CD4-positive, alpha-beta T cell (primary cell): ENCODE measurements around the gene GPC5. TPM values are rescaled to one million over a fixed set of nuclear protein-coding genes. Genes with fewer than 3 reads are reported as not detected.

ENCODE experiments used
- ATAC-seq: fragments of 200-7000 bp; cut with Tn5 transposase; one replicate; pipeline ENCODE4 v1.10.0; 2022; ENCODE audit warnings: mild to moderate bottlenecking; ENCODE audit not compliant: poor library complexity
- CTCF ChIA-PET: fragments of 350-600 bp; sonication (Branson Sonifier 250); formaldehyde crosslinking; loops from one replicate; lab custom pipeline; 2021; ENCODE audit warnings: antibody characterized with exemption, inconsistent platforms; lab: Charles Lee
- POLR2A ChIA-PET: fragments of 350-600 bp; sonication (Branson Sonifier 250); formaldehyde crosslinking; loops from one replicate; lab custom pipeline; 2021; ENCODE audit warnings: antibody characterized with exemption, inconsistent platforms; lab: Charles Lee
- DNase-seq, 14 experiments: peaks; one replicate each; pipeline ENCODE4 v3.0.0-alpha.2; 2013 to 2020; ENCODE audit warnings: mixed read lengths in 2 of 14
- H3K27ac ChIP-seq, 2 donors: one replicate each; pipeline versions ENCODE4 v1.5.1 to v1.7.0; 2013; ENCODE audit warnings: low read length in 2 of 2, low read depth in 1 of 2, mild to moderate bottlenecking in 1 of 2
- H3K27me3 ChIP-seq, 2 experiments: 1 replicate in 1 of 2; 2 replicates in 1 of 2; pipeline versions ENCODE4 v1.6.1 to v1.7.0; 2013; ENCODE audit warnings: low read length in 2 of 2, control low read depth in 1 of 2, mild to moderate bottlenecking in 1 of 2, moderate library complexity in 1 of 2; ENCODE audit not compliant: insufficient read depth in 2 of 2, control insufficient read depth in 1 of 2
- H3K36me3 ChIP-seq: one replicate; pipeline ENCODE4 v1.6.1; 2013; ENCODE audit warnings: low read length, control low read depth; ENCODE audit not compliant: insufficient read depth
- H3K4me1 ChIP-seq: one replicate; pipeline ENCODE4 v1.6.1; 2013; ENCODE audit warnings: low read length, control low read depth; ENCODE audit not compliant: insufficient read depth
- H3K4me3 ChIP-seq: one replicate; pipeline ENCODE4 v1.5.1; 2013; ENCODE audit warnings: mild to moderate bottlenecking, low read length, moderate library complexity
- H3K9me3 ChIP-seq, 2 experiments: 1 replicate in 1 of 2; 2 replicates in 1 of 2; pipeline versions ENCODE4 v1.6.1 to v1.7.0; 2013; ENCODE audit warnings: low read length in 2 of 2, mild to moderate bottlenecking in 2 of 2, control low read depth in 1 of 2, moderate library complexity in 1 of 2; ENCODE audit not compliant: control insufficient read depth in 1 of 2, insufficient read depth in 1 of 2
- H3K27ac Mint-ChIP-seq: one replicate; pipeline ENCODE4 v1.8.0; 2020; ENCODE audit warnings: mixed read lengths
- H3K27me3 Mint-ChIP-seq: one replicate; pipeline ENCODE4 v1.8.0; 2021; ENCODE audit warnings: mixed read lengths
- H3K36me3 Mint-ChIP-seq: one replicate; pipeline ENCODE4 v1.8.0; 2021; ENCODE audit warnings: low read depth, mixed read lengths
- H3K4me1 Mint-ChIP-seq: one replicate; pipeline ENCODE4 v1.8.0; 2021; ENCODE audit warnings: low read depth, mixed read lengths
- H3K4me3 Mint-ChIP-seq: one replicate; pipeline ENCODE4 v1.8.0; 2020; ENCODE audit warnings: mild to moderate bottlenecking, mixed read lengths
- H3K9me3 Mint-ChIP-seq: one replicate; pipeline ENCODE4 v1.8.0; 2020; ENCODE audit warnings: mixed read lengths
- intact Hi-C, 2 experiments: fragments of 100-400 bp; cut with DNase I in 1 of 2; cut with micrococcal nuclease in 1 of 2; formaldehyde crosslinking; loops; one replicate each; pipeline versions ENCODE4 v1.15.1 to v1.9.0; 2023 to 2025; cut with DNase I, micrococcal nuclease
- total RNA-seq, 174 experiments: library from RNA in 2 of 174; stranded (reverse) in 2 of 174; gene quantifications; one replicate each; pipeline ENCODE4 v1.2.3 and lab custom pipeline; 2021 to 2026
- TF ChIP-seq, protein P1 (sequence below): fragments of 200-600 bp; IDR thresholded peaks from one replicate; pipeline ENCODE4 v1.8.0; 2022; ENCODE audit warnings: antibody characterized with exemption, mild to moderate bottlenecking

Gene GPC5
- total RNA-seq, 2 experiments from 2014 or later = not detected

DNA sequence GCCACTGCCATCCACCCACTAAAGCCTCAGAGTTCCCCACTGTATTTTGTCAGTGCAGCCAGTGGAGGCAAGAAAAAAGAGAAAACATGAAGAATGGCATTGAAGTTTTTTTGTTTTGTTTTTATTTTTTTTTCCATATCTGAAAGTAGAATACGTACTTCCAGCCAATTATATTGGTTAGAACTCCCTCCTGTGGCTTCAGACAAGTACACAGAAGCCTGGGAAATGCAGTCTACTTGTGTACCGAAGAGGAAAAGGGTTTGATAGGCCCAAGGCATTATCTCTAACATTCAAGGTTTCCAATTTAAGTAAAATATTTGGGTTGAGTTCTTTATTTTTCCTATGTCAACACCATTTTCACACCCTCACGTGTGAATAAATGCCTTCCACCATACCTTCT lies 1131.9 kb downstream of the GPC5 start:
- H3K9me3 ChIP-seq = peaks cover 0 to 5% of the 10 kb centered on the region in 2 experiments
- POLR2A ChIA-PET = no interaction called here
- DNase-seq = no peak
- Mint-ChIP-seq H3K9me3 (peaks cover 3% of the 10 kb centered on the region), H3K27me3 (no peaks in the 10 kb centered on the region), H3K27ac (no peak overlapping the region), H3K4me1 (no peaks in the 10 kb centered on the region), H3K4me3 (no peak overlapping the region), H3K36me3 (no peaks in the 10 kb centered on the region)
- no peak overlapping the region for H3K4me3 ChIP-seq
- H3K27me3 ChIP-seq = no peaks in the 10 kb centered on the region
- no peaks in the 10 kb centered on the region for H3K4me1 ChIP-seq
- CTCF ChIA-PET = no interaction called here
- intact Hi-C loops = no loop called here
- no peaks in the 10 kb centered on the region for H3K36me3 ChIP-seq
- TF ChIP-seq, protein P1, sequence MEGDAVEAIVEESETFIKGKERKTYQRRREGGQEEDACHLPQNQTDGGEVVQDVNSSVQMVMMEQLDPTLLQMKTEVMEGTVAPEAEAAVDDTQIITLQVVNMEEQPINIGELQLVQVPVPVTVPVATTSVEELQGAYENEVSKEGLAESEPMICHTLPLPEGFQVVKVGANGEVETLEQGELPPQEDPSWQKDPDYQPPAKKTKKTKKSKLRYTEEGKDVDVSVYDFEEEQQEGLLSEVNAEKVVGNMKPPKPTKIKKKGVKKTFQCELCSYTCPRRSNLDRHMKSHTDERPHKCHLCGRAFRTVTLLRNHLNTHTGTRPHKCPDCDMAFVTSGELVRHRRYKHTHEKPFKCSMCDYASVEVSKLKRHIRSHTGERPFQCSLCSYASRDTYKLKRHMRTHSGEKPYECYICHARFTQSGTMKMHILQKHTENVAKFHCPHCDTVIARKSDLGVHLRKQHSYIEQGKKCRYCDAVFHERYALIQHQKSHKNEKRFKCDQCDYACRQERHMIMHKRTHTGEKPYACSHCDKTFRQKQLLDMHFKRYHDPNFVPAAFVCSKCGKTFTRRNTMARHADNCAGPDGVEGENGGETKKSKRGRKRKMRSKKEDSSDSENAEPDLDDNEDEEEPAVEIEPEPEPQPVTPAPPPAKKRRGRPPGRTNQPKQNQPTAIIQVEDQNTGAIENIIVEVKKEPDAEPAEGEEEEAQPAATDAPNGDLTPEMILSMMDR = no peak
- no peak overlapping the region for H3K27ac ChIP-seq
- ATAC-seq = no peak

DNA sequence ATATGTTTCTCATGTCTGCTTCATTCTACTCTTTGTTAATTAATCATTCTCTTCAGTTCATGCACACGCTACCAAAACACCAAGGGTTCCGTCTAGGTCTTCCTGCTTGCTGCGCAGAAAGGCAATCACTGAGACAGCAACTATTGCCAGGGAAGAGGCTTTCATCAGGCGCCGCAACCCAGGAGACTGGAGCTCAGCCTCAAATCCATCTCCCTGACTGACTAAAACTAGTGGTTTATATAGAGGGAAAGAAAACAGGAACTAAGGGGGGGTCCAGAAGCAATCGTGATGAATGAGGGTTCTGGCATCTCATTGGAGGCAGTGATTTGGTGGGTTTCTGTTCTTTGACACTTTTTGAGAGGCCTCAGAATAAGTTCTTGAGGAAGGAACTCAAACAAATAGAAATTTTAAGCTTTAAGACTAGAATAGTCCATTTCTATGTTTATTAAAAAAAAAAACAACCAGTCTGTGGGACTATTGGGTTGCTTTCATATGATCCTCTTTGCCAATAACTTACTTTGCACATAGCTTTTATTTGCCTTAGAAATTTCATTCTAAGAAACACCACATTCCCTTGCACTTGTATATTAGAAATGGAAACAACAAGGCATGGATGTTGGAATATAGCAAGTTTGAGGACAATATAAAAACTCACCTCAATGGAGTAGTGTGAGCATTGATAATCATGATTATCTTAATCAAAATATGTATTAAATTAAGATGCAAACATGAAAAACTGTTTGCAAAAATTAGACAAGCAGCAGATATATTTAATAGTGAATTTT lies 1137.0 kb downstream of the GPC5 start:
- CTCF ChIA-PET = no interaction called here
- Histone ChIP-seq H3K27ac (no peak overlapping the region), H3K4me3 (no peak overlapping the region), H3K4me1 (no peaks in the 10 kb centered on the region), H3K27me3 (no peaks in the 10 kb centered on the region), H3K9me3 (no peaks in the 10 kb centered on the region), H3K36me3 (no peaks in the 10 kb centered on the region)
- no peak overlapping the region for H3K27ac Mint-ChIP-seq
- POLR2A ChIA-PET = no interaction called here
- no peaks in the 10 kb centered on the region for H3K4me1 Mint-ChIP-seq
- H3K4me3 Mint-ChIP-seq = no peak overlapping the region
- H3K9me3 Mint-ChIP-seq = peaks cover 9% of the 10 kb centered on the region
- ATAC-seq (no peak), DNase-seq (no peak)
- TF ChIP-seq, protein P1 = no peak
- intact Hi-C loops = no loop called here
- H3K36me3 Mint-ChIP-seq = no peaks in the 10 kb centered on the region
- H3K27me3 Mint-ChIP-seq = no peaks in the 10 kb centered on the region

DNA sequence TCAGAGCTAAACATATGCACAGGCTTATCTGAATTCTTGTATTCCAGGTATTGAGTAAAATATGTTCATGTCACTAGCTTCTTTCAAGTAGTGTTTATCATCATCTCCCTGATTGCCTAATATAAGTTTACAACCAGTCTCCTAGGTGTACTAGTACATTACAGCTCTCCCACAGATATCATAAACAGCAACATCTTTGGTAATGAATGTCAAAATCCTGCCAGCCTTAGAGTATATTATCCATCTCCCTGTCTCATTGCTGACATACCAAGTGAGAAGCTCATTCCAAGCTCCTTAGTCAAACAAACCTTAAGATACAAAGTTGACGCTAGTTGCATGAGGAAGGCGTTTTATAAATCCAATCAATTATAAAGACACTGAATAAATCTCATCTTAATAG lies 1139.0 kb downstream of the GPC5 start:
- H3K27ac ChIP-seq = no peak overlapping the region
- no peaks in the 10 kb centered on the region for H3K9me3 ChIP-seq
- Mint-ChIP-seq H3K4me3 (no peak overlapping the region), H3K9me3 (peaks cover 6% of the 10 kb centered on the region), H3K27me3 (no peaks in the 10 kb centered on the region), H3K27ac (no peak overlapping the region), H3K4me1 (no peaks in the 10 kb centered on the region), H3K36me3 (no peaks in the 10 kb centered on the region)
- ATAC-seq (no peak), DNase-seq (no peak)
- POLR2A ChIA-PET = no interaction called here
- TF ChIP-seq, protein P1 = no peak
- H3K4me3 ChIP-seq = no peak overlapping the region
- CTCF ChIA-PET = no interaction called here
- H3K4me1 ChIP-seq = no peaks in the 10 kb centered on the region
- H3K36me3 ChIP-seq = no peaks in the 10 kb centered on the region
- no peaks in the 10 kb centered on the region for H3K27me3 ChIP-seq
- intact Hi-C loops = no loop called here
